ENCODE data around the gene BHLHE41. TPM values are rescaled to one million over a fixed set of nuclear protein-coding genes. Genes with fewer than 3 reads are reported as not detected.

The BHLHE41 gene
- total and polyA plus RNA-seq, 2 of the 4 experiments (the other 2 are of a cell fraction): 0.72 to 3.8 TPM

DNA sequence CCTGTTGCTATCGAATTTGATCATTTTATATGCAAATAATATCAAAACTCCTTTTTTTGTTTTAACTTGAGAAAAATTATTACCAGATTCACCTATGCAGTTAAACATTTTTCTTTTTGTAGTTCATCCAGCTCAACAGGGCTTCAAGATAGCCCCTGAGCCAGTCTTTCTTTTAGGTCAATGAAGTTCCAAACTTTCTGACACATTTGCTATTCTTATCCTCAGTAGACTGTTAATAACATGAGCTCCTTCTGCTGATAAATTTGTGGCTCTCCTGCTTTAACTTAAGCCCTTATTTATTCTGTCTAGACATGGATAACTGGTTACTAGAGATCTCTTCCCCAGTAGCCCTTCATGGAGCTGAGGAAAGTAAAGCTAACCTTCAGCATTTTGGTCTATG lies 37.3 kb upstream of the BHLHE41 start:
- no peak overlapping the region for H4K91ac ChIP-seq (ENCODE audit: insufficient read depth, low read depth, low read length)

More for the DNA sequence above, 37.3 kb upstream of the BHLHE41 start:
- Histone ChIP-seq H3K4me1 (ENCODE audit: control insufficient read depth, insufficient read depth, low read length) (no peaks in the 10 kb centered on the region), H2BK15ac (ENCODE audit: low read depth, low read length) (no peak overlapping the region), H4K5ac (ENCODE audit: low read depth, low read length) (no peak overlapping the region), H3K9me1 (ENCODE audit: insufficient read depth, low read length) (no peaks in the 10 kb centered on the region), H4K8ac (ENCODE audit: low read depth in 2 of 2, low read length in 2 of 2) (no peak overlapping the region), H3K9me3 (ENCODE audit: control insufficient read depth, insufficient read depth, low read length) (no peaks in the 10 kb centered on the region; the same call in 1 of the 2 replicates), H3K79me1 (ENCODE audit: low read depth in 1 of 2, low read length in 2 of 2) (no peaks in the 10 kb centered on the region), H3K27ac (ENCODE audit: insufficient read depth, low read length) (no peak overlapping the region), H4K20me1 (ENCODE audit: insufficient read depth, low read length) (no peaks in the 10 kb centered on the region), H2AK9ac (replicated peaks; ENCODE audit: low read depth, low read length, poor library complexity) (no peak overlapping the region), H3K18ac (ENCODE audit: low read depth, low read length) (no peak overlapping the region), H3K4me3 (ENCODE audit: insufficient read depth, low read depth, low read length) (no peak overlapping the region), H3K4ac (ENCODE audit: low read depth, low read length) (no peak overlapping the region), H2BK5ac (ENCODE audit: low read depth, low read length, poor library complexity, severe bottlenecking) (no peak overlapping the region), H2BK120ac (ENCODE audit: low read depth, low read length) (no peak overlapping the region), H2AFZ (replicated peaks; ENCODE audit: low read length, poor library complexity) (no peak overlapping the region), H3K4me2 (ENCODE audit: low read depth, low read length) (no peak overlapping the region), H3K14ac (replicated peaks; ENCODE audit: low read depth, low read length) (no peak overlapping the region), H3K27me3 (ENCODE audit: control insufficient read depth, insufficient read depth, low read length) (peaks cover 20% of the 10 kb centered on the region), H3K56ac (ENCODE audit: extremely low read depth, insufficient read depth, low read length) (no peak overlapping the region), H3K36me3 (ENCODE audit: control insufficient read depth, insufficient read depth, low read length) (no peaks in the 10 kb centered on the region), H2BK20ac (ENCODE audit: low read depth, low read length) (no peak overlapping the region), H2AK5ac (ENCODE audit: low read depth, low read length) (no peak overlapping the region), H3K23ac (ENCODE audit: low read depth, low read length) (no peak overlapping the region), H3K9ac (ENCODE audit: low read depth, low read length) (no peak overlapping the region)
- intact Hi-C loops (cut with micrococcal nuclease): no loop called here
- in situ Hi-C loops (cut with MboI; ENCODE audit: low sequenced_read_pairs): no loop called here
- WGBS, 2 experiments (ENCODE audit: extremely low coverage in 2 of 2, insufficient read length in 1 of 2): no CpG with 5 or more reads among the region's 1 CpG
- CTCF ChIA-PET: interaction anchor here (0.7 kb wide), 1 partner anchor 9 kb away, joined by 3 read pairs; no protein-coding TSS in a partner anchor
- ATAC-seq (ENCODE audit: low read depth) (no peak), DNase-seq (no peak)
- POLR2A ChIA-PET (ENCODE audit: unreplicated experiment): no interaction called here
- BruUV-seq (replicated peaks): no TSS peak
- no peak for TF ChIP-seq MXI1 (IDR thresholded peaks at IDR 0.05; ENCODE audit: borderline replicate concordance, low read depth, low read length)
- no peak for TF ChIP-seq RCOR1 (IDR thresholded peaks at IDR 0.05; ENCODE audit: insufficient replicate concordance, low read length)
- TF ChIP-seq CHD1 (IDR thresholded peaks at IDR 0.05; ENCODE audit: low read depth, low read length): no peak
- TF ChIP-seq, protein P1, sequence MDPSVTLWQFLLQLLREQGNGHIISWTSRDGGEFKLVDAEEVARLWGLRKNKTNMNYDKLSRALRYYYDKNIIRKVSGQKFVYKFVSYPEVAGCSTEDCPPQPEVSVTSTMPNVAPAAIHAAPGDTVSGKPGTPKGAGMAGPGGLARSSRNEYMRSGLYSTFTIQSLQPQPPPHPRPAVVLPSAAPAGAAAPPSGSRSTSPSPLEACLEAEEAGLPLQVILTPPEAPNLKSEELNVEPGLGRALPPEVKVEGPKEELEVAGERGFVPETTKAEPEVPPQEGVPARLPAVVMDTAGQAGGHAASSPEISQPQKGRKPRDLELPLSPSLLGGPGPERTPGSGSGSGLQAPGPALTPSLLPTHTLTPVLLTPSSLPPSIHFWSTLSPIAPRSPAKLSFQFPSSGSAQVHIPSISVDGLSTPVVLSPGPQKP (IDR thresholded peaks at IDR 0.05; ENCODE audit: borderline replicate concordance, low read depth, low read length): no peak
- TF ChIP-seq BHLHE40 (IDR thresholded peaks at IDR 0.05; ENCODE audit: low read depth, low read length): no peak
- no peak for TF ChIP-seq MAFK (IDR thresholded peaks at IDR 0.05; ENCODE audit: low read depth, low read length)
- dilution Hi-C loops (cut with HindIII; ENCODE audit: low sequenced_read_pairs, unreplicated experiment): no loop called here
